Endodermal cell (in vitro differentiated cells): ENCODE results near the gene ZC2HC1B. TPM values are rescaled to one million over a fixed set of nuclear protein-coding genes. Genes with fewer than 3 reads are reported as not detected.

Source experiments
- DNase-seq: peaks from one replicate; pipeline ENCODE4 v3.0.0-alpha.2; 2017
- H3K27ac ChIP-seq: 2 replicates; pipeline ENCODE4 v1.5.1; 2013; ENCODE audit warnings: mild to moderate bottlenecking, low read depth, low read length, moderate library complexity
- H3K27me3 ChIP-seq: 2 replicates; pipeline ENCODE4 v1.6.1; 2013; ENCODE audit warnings: mild to moderate bottlenecking, low read length, moderate library complexity; ENCODE audit not compliant: insufficient read depth, control insufficient read depth, poor library complexity, severe bottlenecking
- H3K36me3 ChIP-seq: 2 replicates; pipeline ENCODE4 v1.7.0; 2013; ENCODE audit warnings: mild to moderate bottlenecking, low read length, moderate library complexity; ENCODE audit not compliant: control insufficient read depth, insufficient read depth
- H3K4me1 ChIP-seq: one replicate; pipeline ENCODE4 v1.7.0; 2013; ENCODE audit warnings: low read length; ENCODE audit not compliant: control insufficient read depth, insufficient read depth
- H3K4me3 ChIP-seq: 2 replicates; pipeline ENCODE4 v1.5.1; 2013; ENCODE audit warnings: mild to moderate bottlenecking, low read length, moderate library complexity
- H3K9ac ChIP-seq: 2 replicates; pipeline ENCODE4 v1.6.1; 2013; ENCODE audit warnings: mild to moderate bottlenecking, low read length, moderate library complexity; ENCODE audit not compliant: poor library complexity, severe bottlenecking; ENCODE audit errors: extremely low read depth
- H3K9me3 ChIP-seq: 2 replicates; pipeline ENCODE4 v1.6.1; 2013; ENCODE audit warnings: mild to moderate bottlenecking, low read length, moderate library complexity; ENCODE audit not compliant: control insufficient read depth
- H3K27ac Mint-ChIP-seq: 2 replicates; pipeline ENCODE4 v1.8.0; 2020; ENCODE audit warnings: mixed read lengths
- H3K27me3 Mint-ChIP-seq: 2 replicates; pipeline ENCODE4 v1.8.0; 2021; ENCODE audit warnings: mild to moderate bottlenecking, mixed read lengths; ENCODE audit not compliant: insufficient read depth
- H3K36me3 Mint-ChIP-seq: 2 replicates; pipeline ENCODE4 v1.8.0; 2020; ENCODE audit warnings: low read depth, mixed read lengths
- H3K4me1 Mint-ChIP-seq: 2 replicates; pipeline ENCODE4 v1.8.0; 2020; ENCODE audit warnings: mixed read lengths
- H3K4me3 Mint-ChIP-seq: 2 replicates; pipeline ENCODE4 v1.8.0; 2020; ENCODE audit warnings: mild to moderate bottlenecking, moderate library complexity, mixed read lengths
- H3K9me3 Mint-ChIP-seq: 2 replicates; pipeline ENCODE4 v1.8.0; 2020; ENCODE audit warnings: mild to moderate bottlenecking, mixed read lengths
- CTCF ChIP-seq: fragments of 200-600 bp; sonication (generic); conservative IDR thresholded peaks from 2 replicates; pipeline ENCODE4 v1.5.0; 2021; ENCODE audit warnings: antibody characterized with exemption, mild to moderate bottlenecking
- WGBS, 2 experiments: methylation state at CpG; one replicate each; pipeline versions ENCODE4 v1.1.5 to v1.1.7; 2013; ENCODE audit warnings: missing lambda C conversion rate in 2 of 2, mixed read lengths in 1 of 2; ENCODE audit not compliant: insufficient coverage in 1 of 2, insufficient read length in 1 of 2; 5-methylcytosine and 5-hydroxymethylcytosine counted together
- total RNA-seq, 2 donors: library from RNA; stranded (reverse); fragmentation: NEBNext Ultra II Directional in 1 of 2; extraction: Animal tissue kit (Norgen Biotek cat#: 25700) in 1 of 2; gene quantifications; 2 replicates in 1 of 2; 3 replicates in 1 of 2; pipeline ENCODE4 v1.2.1, GENCODE V29; 2021

The ZC2HC1B gene
- total RNA-seq, 2 donors from 2014 or later = not detected

DNA sequence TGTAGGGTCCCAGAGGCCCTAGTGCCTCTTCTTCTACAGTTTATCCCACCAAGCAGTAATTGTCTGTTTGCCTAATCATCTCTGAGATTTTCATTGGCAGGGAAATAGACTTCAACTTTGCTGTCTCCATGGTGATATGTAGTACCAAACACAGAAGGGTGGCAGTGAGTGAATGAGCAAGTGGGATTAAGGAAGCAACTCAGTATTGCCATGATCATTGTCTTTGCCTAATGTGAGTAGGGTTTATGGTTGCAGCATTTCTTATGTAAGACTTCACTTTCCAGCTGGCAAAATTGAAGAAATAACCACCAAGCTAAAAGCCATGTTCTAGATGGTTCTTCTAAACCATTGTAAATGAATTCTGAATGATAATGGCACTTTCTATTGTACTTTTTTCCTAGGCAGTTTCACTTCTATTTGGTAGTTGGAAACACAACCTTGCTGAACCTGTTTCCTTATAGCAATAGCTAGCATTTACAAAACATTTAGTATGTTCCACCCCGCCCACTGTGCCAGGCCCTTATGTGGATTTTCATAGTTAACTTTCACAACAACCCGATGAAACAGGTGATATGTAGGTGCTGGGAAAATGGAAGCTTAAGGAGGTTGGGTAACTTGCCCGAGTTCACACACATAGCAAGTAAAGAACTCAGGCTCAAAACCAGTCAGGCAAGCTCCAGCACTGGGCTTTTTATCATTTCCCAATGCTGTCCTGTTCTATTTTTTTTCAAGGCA is 32.0 kb downstream of the ZC2HC1B start:
- Mint-ChIP-seq H3K9me3 (no peaks in the 10 kb centered on the region), H3K27ac (peak overlapping the region; percentile 13), H3K4me3 (no peak overlapping the region), H3K36me3 (no peaks in the 10 kb centered on the region), H3K4me1 (no peaks in the 10 kb centered on the region), H3K27me3 (no peaks in the 10 kb centered on the region)
- H3K27ac ChIP-seq = no peak overlapping the region
- WGBS, 2 experiments = 93% methylated on average over 2 to 3 of the region's 3 CpGs
- no peak overlapping the region for H3K4me3 ChIP-seq
- no peak for DNase-seq
- H3K36me3 ChIP-seq = no peaks in the 10 kb centered on the region
- TF ChIP-seq CTCF = no peak
- no peaks in the 10 kb centered on the region for H3K27me3 ChIP-seq
- H3K9me3 ChIP-seq = no peaks in the 10 kb centered on the region
- no peaks in the 10 kb centered on the region for H3K4me1 ChIP-seq
- no peak overlapping the region for H3K9ac ChIP-seq

DNA sequence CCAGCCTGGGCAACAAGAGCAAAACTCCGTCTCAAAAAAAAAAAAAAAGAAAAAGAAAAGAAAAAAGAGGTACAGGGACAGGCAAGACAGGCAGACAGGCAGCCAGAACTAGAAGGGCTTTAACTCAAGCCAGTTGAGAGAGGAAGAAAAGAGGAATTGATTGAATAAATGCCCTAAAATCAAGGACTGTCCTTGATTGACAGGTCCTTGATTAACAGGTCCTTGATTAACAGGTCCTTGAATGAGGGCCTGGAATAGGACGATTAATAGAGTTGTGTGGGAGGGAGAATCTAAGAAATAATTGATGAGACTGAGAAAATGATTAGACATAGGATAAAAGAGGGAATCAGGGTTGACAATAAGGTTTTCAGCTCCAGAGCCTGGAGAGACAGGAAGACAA is 36.1 kb downstream of the ZC2HC1B start:
- WGBS, 2 experiments = 86 to 91% methylated on average over 2 of the region's 2 CpGs

GRCh38 chr6:143901885-143902750 is 37.8 kb downstream of the ZC2HC1B start:
- H3K27me3 ChIP-seq = no peaks in the 10 kb centered on the region
- DNase-seq = no peak
- TF ChIP-seq CTCF = no peak
- H3K36me3 ChIP-seq = no peaks in the 10 kb centered on the region
- Mint-ChIP-seq H3K9me3 (no peaks in the 10 kb centered on the region), H3K4me3 (no peak overlapping the region), H3K4me1 (peaks cover 12% of the 10 kb centered on the region), H3K27me3 (no peaks in the 10 kb centered on the region), H3K36me3 (no peaks in the 10 kb centered on the region), H3K27ac (no peak overlapping the region)
- no peaks in the 10 kb centered on the region for H3K9me3 ChIP-seq
- peaks cover 12% of the 10 kb centered on the region for H3K4me1 ChIP-seq
- no peak overlapping the region for H3K4me3 ChIP-seq
- 69 to 90% methylated on average over 3 to 6 of the region's 6 CpGs for WGBS, 2 experiments
- H3K9ac ChIP-seq = no peak overlapping the region
- no peak overlapping the region for H3K27ac ChIP-seq

More for the DNA sequence above, 36.1 kb downstream of the ZC2HC1B start:
- H3K36me3 Mint-ChIP-seq = no peaks in the 10 kb centered on the region
- TF ChIP-seq CTCF = no peak
- no peak for DNase-seq
- H3K27ac Mint-ChIP-seq = no peak overlapping the region
- no peak overlapping the region for H3K4me3 Mint-ChIP-seq
- Histone ChIP-seq H3K9me3 (no peaks in the 10 kb centered on the region), H3K4me1 (peaks cover 12% of the 10 kb centered on the region), H3K9ac (no peak overlapping the region), H3K4me3 (no peak overlapping the region), H3K36me3 (no peaks in the 10 kb centered on the region), H3K27ac (no peak overlapping the region), H3K27me3 (no peaks in the 10 kb centered on the region)
- H3K4me1 Mint-ChIP-seq = peaks cover 12% of the 10 kb centered on the region
- no peaks in the 10 kb centered on the region for H3K9me3 Mint-ChIP-seq
- no peaks in the 10 kb centered on the region for H3K27me3 Mint-ChIP-seq
